Right lobe of liver (tissue), 6 donors: ENCODE measurements around the gene PLPPR3. TPM values are rescaled to one million over a fixed set of nuclear protein-coding genes. Genes with fewer than 3 reads are reported as not detected.

Experiments used
- ATAC-seq, 4 donors: fragments of 200-7000 bp; cut with Tn5 transposase; one replicate each; pipeline ENCODE4 v1.9.1; 2020; ENCODE audit warnings: mild to moderate bottlenecking in 4 of 4, moderate library complexity in 4 of 4
- DNase-seq, 3 donors: peaks; one replicate each; pipeline ENCODE4 v3.0.0-alpha.2; 2020
- H3K27ac ChIP-seq, 3 donors: fragments of 200-600 bp; one replicate each; pipeline ENCODE4 v1.8.0; 2022
- H3K27me3 ChIP-seq, 2 donors: fragments of 200-600 bp; one replicate each; pipeline ENCODE4 v1.8.0; 2022
- H3K36me3 ChIP-seq, 4 donors: fragments of 200-600 bp; sonication (generic) in 1 of 4; one replicate each; pipeline versions ENCODE4 v1.5.1 to v1.8.0; 2017 to 2022; ENCODE audit warnings: control low read depth in 1 of 4
- H3K4me1 ChIP-seq, 4 donors: fragments of 200-600 bp; sonication (generic) in 1 of 4; one replicate each; pipeline versions ENCODE4 v1.5.1 to v1.8.0; 2017 to 2022; ENCODE audit warnings: control low read depth in 1 of 4
- H3K4me3 ChIP-seq, 3 donors: fragments of 200-600 bp; one replicate each; pipeline ENCODE4 v1.8.0; 2022
- H3K9me3 ChIP-seq, 4 donors: fragments of 200-600 bp; sonication (generic) in 1 of 4; one replicate each; pipeline versions ENCODE4 v1.5.1 to v1.8.0; 2017 to 2022; ENCODE audit warnings: control low read depth in 1 of 4
- POLR2A ChIP-seq: fragments of 450-650 bp; IDR thresholded peaks from one replicate; pipeline ENCODE4 v1.6.1; 2017; ENCODE audit warnings: antibody characterized with exemption, mild to moderate bottlenecking
- WGBS: methylation state at CpG from one replicate; pipeline ENCODE4 v1.1.6; 2018; ENCODE audit warnings: low coverage, low lambda C conversion rate; ENCODE audit not compliant: insufficient coverage; ENCODE audit errors: missing lambda C conversion rate; 5-methylcytosine and 5-hydroxymethylcytosine counted together
- intact Hi-C, 2 donors: fragments of 100-400 bp; cut with DNase I; formaldehyde crosslinking; loops; one replicate each; pipeline versions ENCODE4 v1.11.2 to v1.14.1; 2022
- total RNA-seq, 6 experiments: library from RNA; depleted of rRNA in 2 of 6; stranded (reverse); fragments of >200 nt in 2 of 6; fragmentation: NEBNext Ultra II Directional in 3 of 6; extraction: Animal tissue kit (Norgen Biotek cat#: 25700) in 3 of 6; gene quantifications; one replicate each; pipeline versions ENCODE4 v1.1.0 to v1.2.4, GENCODE V29; 2016 to 2023
- TF ChIP-seq, protein P1 (sequence below), 4 donors: fragments of 200-600 bp in 3 of 4; fragments of 450-650 bp in 1 of 4; IDR thresholded peaks; one replicate each; pipeline versions ENCODE4 v1.5.1 to v1.8.0; 2016 to 2022; ENCODE audit warnings: antibody characterized with exemption in 4 of 4, mild to moderate bottlenecking in 2 of 4
- donor health status: DM: no; HTN: yes; CAD: no.
- donor health status: DM: no; HTN: no; CAD: no.
- donor health status: DM: no; HTN: no; CAD: no.
- donor health status: DM: no; HTN: yes; CAD: no.
- donor health status: DM: no; HTN: yes; CAD: no.

PLPPR3 gene
- total RNA-seq, 6 experiments from 2014 or later = not detected

GRCh38 chr19:776549-776948, 45.2 kb downstream of the PLPPR3 start:
- ATAC-seq = no peak
- H3K4me1 ChIP-seq = no peaks in the 10 kb centered on the region
- no peak for DNase-seq
- H3K36me3 ChIP-seq = no peaks in the 10 kb centered on the region
- no peak overlapping the region for H3K27ac ChIP-seq
- H3K27me3 ChIP-seq = no peaks in the 10 kb centered on the region
- TF ChIP-seq, protein P1, sequence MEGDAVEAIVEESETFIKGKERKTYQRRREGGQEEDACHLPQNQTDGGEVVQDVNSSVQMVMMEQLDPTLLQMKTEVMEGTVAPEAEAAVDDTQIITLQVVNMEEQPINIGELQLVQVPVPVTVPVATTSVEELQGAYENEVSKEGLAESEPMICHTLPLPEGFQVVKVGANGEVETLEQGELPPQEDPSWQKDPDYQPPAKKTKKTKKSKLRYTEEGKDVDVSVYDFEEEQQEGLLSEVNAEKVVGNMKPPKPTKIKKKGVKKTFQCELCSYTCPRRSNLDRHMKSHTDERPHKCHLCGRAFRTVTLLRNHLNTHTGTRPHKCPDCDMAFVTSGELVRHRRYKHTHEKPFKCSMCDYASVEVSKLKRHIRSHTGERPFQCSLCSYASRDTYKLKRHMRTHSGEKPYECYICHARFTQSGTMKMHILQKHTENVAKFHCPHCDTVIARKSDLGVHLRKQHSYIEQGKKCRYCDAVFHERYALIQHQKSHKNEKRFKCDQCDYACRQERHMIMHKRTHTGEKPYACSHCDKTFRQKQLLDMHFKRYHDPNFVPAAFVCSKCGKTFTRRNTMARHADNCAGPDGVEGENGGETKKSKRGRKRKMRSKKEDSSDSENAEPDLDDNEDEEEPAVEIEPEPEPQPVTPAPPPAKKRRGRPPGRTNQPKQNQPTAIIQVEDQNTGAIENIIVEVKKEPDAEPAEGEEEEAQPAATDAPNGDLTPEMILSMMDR (IDR thresholded peaks at IDR 0.05) = no peak
- no peak for TF ChIP-seq POLR2A
- 89% methylated on average over 11 of the region's 18 CpGs for WGBS
- H3K9me3 ChIP-seq = no peaks in the 10 kb centered on the region
- intact Hi-C loops = no loop called here
- H3K4me3 ChIP-seq = no peak overlapping the region

DNA sequence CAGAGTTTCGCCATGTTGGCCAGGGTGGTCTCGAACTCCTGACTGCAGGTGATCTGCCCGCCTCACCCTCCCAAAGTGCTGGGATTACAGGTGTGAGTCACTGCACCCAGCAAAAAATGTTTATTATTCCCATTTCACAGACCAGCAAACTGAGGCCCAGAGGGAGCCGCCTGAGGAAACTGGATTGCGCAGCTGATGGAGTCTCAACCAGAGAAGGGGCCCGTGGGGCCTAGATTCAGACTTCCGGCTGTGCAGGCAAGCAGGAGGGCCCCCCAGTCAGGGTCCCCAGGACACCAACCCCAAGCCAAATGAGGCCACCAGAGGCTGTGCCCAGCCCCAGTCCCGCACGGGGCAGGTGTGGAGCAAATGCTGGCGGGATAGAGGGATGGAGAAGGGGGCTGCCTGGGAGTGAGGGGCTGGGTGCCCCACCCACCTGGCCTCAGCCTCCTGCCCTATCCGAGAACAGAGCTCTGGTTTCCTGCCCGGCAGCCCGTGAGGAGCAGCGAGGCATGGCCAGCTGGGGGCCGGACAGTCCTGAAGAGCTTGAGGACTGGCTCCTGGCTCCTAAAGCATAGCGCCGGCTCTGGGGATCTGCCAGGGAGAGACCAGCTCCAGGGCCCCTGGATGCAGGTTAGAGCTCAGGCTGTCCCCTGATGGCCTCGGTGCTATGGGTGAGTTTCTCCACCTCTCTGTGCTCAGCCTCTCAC, 48.9 kb downstream of the PLPPR3 start:
- Histone ChIP-seq H3K9me3 (no peaks in the 10 kb centered on the region), H3K4me3 (no peak overlapping the region), H3K4me1 (no peaks in the 10 kb centered on the region), H3K27ac (no peak overlapping the region), H3K36me3 (no peaks in the 10 kb centered on the region), H3K27me3 (no peaks in the 10 kb centered on the region)
- 100% methylated on average over 3 of the region's 18 CpGs for WGBS
- DNase-seq (no peak), ATAC-seq (peak in 2 of 4 donors; percentile 6 to 14)
- TF ChIP-seq POLR2A = no peak
- TF ChIP-seq, protein P1 (IDR thresholded peaks at IDR 0.05) = no peak
- intact Hi-C loops = no loop called here

GRCh38 chr19:772063-772462, 49.7 kb downstream of the PLPPR3 start:
- intact Hi-C loops = no loop called here
- TF ChIP-seq, protein P1 (IDR thresholded peaks at IDR 0.05) = no peak
- no peak for TF ChIP-seq POLR2A
- WGBS = 78% methylated on average over 5 of the region's 5 CpGs
- H3K36me3 ChIP-seq = no peaks in the 10 kb centered on the region
- H3K9me3 ChIP-seq = no peaks in the 10 kb centered on the region
- no peak overlapping the region for H3K27ac ChIP-seq
- no peak for ATAC-seq
- H3K4me3 ChIP-seq = no peak overlapping the region
- no peaks in the 10 kb centered on the region for H3K27me3 ChIP-seq
- H3K4me1 ChIP-seq = no peaks in the 10 kb centered on the region
- DNase-seq = no peak

- ATAC-seq = peak; percentile 42 to 58 (median 54)
- 13% methylated on average over 1 of the region's 6 CpGs for WGBS
- intact Hi-C loops = no loop called here
- Histone ChIP-seq H3K4me3 (no peak overlapping the region), H3K9me3 (no peaks in the 10 kb centered on the region), H3K4me1 (no peaks in the 10 kb centered on the region), H3K36me3 (no peaks in the 10 kb centered on the region), H3K27ac (no peak overlapping the region), H3K27me3 (no peaks in the 10 kb centered on the region)
- TF ChIP-seq, protein P1 (IDR thresholded peaks at IDR 0.05) = peak; percentile 36 to 47 (median 39)
- TF ChIP-seq POLR2A = no peak
- no peak for DNase-seq
Measured at GRCh38 chr19:771332-771785, 50.4 kb downstream of the PLPPR3 start.
